Testis (tissue), 2 donors: ENCODE measurements around the gene SYTL2.

ENCODE experiments used
- CTCF ChIP-seq, 3 experiments: fragments of 450-650 bp in 2 of 3; fragments of 200-600 bp in 1 of 3; sonication (generic) in 1 of 3; IDR thresholded peaks; one replicate each; pipeline ENCODE4 v1.5.1; 2016 to 2019; ENCODE audit warnings: antibody characterized with exemption in 3 of 3, mild to moderate bottlenecking in 2 of 3, moderate library complexity in 1 of 3
- POLR2A ChIP-seq: fragments of 450-650 bp; IDR thresholded peaks from one replicate; pipeline ENCODE4 v1.6.1; 2017; ENCODE audit warnings: antibody characterized with exemption, mild to moderate bottlenecking, moderate library complexity

DNA sequence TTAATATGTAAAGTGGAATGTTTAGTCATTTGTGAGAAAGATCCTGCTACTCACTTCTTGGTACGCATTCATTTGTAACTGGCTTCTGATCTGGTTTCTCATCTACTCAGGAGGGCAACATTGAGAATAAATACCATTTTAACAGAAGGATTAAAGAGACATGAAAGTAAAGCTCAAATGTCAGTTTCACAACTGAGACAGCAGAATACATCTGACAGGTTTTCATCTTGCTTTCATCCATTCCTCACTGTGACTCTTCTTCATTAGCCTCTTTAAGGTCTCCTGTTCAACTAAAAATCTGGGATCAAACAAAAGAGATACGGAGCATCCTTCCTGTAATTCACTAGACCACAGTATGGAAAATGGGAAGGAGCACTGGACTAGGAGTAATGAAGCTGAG is 93.5 kb downstream of the SYTL2 start:
- TF ChIP-seq CTCF (IDR thresholded peaks at IDR 0.05) (no peak), POLR2A (no peak)
